K562 (cell line): ENCODE measurements around the gene MUC5AC. TPM values are rescaled to one million over a fixed set of nuclear protein-coding genes. Genes with fewer than 3 reads are reported as not detected.

Experiments used
- ATAC-seq: fragments of 200-7000 bp; cut with Tn5 transposase; 3 replicates; pipeline ENCODE4 v1.9.1; 2020; ENCODE audit warnings: moderate library complexity
- BruUV-seq: library from RNA; stranded (reverse); fragments of 400-500 nt; replicated peaks from 2 replicates; lab custom pipeline; 2021; lab: Mats Ljungman, UMichigan
- CTCF ChIA-PET: fragments of 300-600 bp; formaldehyde crosslinking; extraction: SDS; loops from one replicate; lab custom pipeline; 2021; ENCODE audit warnings: low intra/inter-chr PET ratio; lab: Yijun Ruan, JAX
- POLR2A ChIA-PET: fragments of 300-600, 350-650 bp; sonication (Branson Sonifier 250); formaldehyde crosslinking; extraction: SDS; loops from one replicate; lab custom pipeline; 2021; ENCODE audit warnings: antibody characterized with exemption, inconsistent platforms; lab: Yijun Ruan, JAX
- DNase-seq, 4 experiments: peaks; one replicate each; pipeline versions ENCODE4 v3.0.0 to v3.0.0-alpha.2; 2011 to 2018; ENCODE audit warnings: low spot score in 3 of 4, mixed read lengths in 3 of 4; ENCODE audit errors: extremely low read depth in 1 of 4
- FAIRE-seq: peaks from 2 replicates; lab custom pipeline; 2011; peaks lifted over from hg19 to GRCh38; lab: Jason Lieb, UNC
- H2AFZ ChIP-seq: 2 replicates; pipeline ENCODE4 v1.6.0; 2011; ENCODE audit warnings: low read depth, low read length, control low read depth, inconsistent platforms
- H3K27ac ChIP-seq: fragments of 200-600 bp; 3 replicates; pipeline ENCODE4 v1.8.0; 2011; ENCODE audit warnings: low read depth, mild to moderate bottlenecking, control low read depth, inconsistent platforms, low read length, moderate library complexity, mixed read lengths; ENCODE audit errors: extremely low read depth
- H3K27me3 ChIP-seq, 2 experiments: fragments of 300-600 bp in 1 of 2; 2 replicates in 1 of 2; 3 replicates in 1 of 2; pipeline versions ENCODE4 v1.6.0 to v1.8.0; 2011; ENCODE audit warnings: inconsistent platforms in 2 of 2, low read length in 2 of 2, mild to moderate bottlenecking in 1 of 2, mixed read lengths in 1 of 2, moderate library complexity in 1 of 2; ENCODE audit not compliant: control insufficient read depth in 2 of 2, insufficient read depth in 2 of 2
- H3K36me3 ChIP-seq: fragments of 300-600 bp; 3 replicates; pipeline ENCODE4 v1.8.0; 2011; ENCODE audit warnings: mild to moderate bottlenecking, low read length, inconsistent platforms; ENCODE audit not compliant: control insufficient read depth, insufficient read depth
- H3K4me1 ChIP-seq, 2 experiments: fragments of 200-600 bp in 1 of 2; replicated peaks in 1 of 2; 2 replicates in 1 of 2; 3 replicates in 1 of 2; pipeline versions ENCODE4 v1.5.1 to v1.8.0; 2011; ENCODE audit warnings: inconsistent platforms in 2 of 2, low read length in 2 of 2, mild to moderate bottlenecking in 1 of 2, mixed read lengths in 1 of 2, moderate library complexity in 1 of 2; ENCODE audit not compliant: control insufficient read depth in 2 of 2, insufficient read depth in 2 of 2
- H3K4me2 ChIP-seq: 2 replicates; pipeline ENCODE4 v1.6.1; 2011; ENCODE audit warnings: low read length, control low read depth, inconsistent platforms, mixed read lengths; ENCODE audit not compliant: insufficient read depth
- H3K4me3 ChIP-seq: fragments of 200-600 bp; sonication (generic), shearing (Covaris generic); 2 replicates; pipeline ENCODE4 v1.5.1; 2016; ENCODE audit warnings: control low read depth, inconsistent platforms
- H3K79me2 ChIP-seq: fragments of 200-600 bp; 3 replicates; pipeline ENCODE4 v1.8.0; 2011; ENCODE audit warnings: low read length, inconsistent platforms; ENCODE audit not compliant: control insufficient read depth, insufficient read depth
- H3K9ac ChIP-seq, 2 experiments: 2 replicates each; pipeline versions ENCODE4 v1.6.0 to v1.6.1; 2011; ENCODE audit warnings: low read depth in 2 of 2, low read length in 2 of 2, control low read depth in 1 of 2, inconsistent platforms in 1 of 2, mild to moderate bottlenecking in 1 of 2, mixed read lengths in 1 of 2; ENCODE audit not compliant: insufficient read depth in 1 of 2
- H3K9me1 ChIP-seq: one replicate; pipeline ENCODE4 v1.6.0; 2011; ENCODE audit warnings: inconsistent platforms, mild to moderate bottlenecking, low read length, moderate library complexity; ENCODE audit not compliant: control insufficient read depth, insufficient read depth
- H3K9me3 ChIP-seq: replicated peaks from 2 replicates; pipeline ENCODE4 v1.5.1; 2011; ENCODE audit warnings: low read depth, low read length, inconsistent platforms; ENCODE audit not compliant: control insufficient read depth, insufficient read depth
- H4K20me1 ChIP-seq: replicated peaks from 2 replicates; pipeline ENCODE4 v1.6.1; 2011; ENCODE audit warnings: low read length, inconsistent platforms, mixed read lengths; ENCODE audit not compliant: control insufficient read depth, insufficient read depth
- ARID3A ChIP-seq: IDR thresholded peaks from 2 replicates; pipeline ENCODE4 v1.6.1; 2012; ENCODE audit warnings: low read depth, low read length, improper control_type of control experiment, borderline replicate concordance
- BDP1 ChIP-seq: IDR thresholded peaks from 3 replicates; pipeline ENCODE4 v1.6.1; 2011; ENCODE audit not compliant: insufficient read length, insufficient read depth
- ETV6 ChIP-seq, 3 experiments: fragments of 150-350 bp in 1 of 3; sonication (generic) in 1 of 3; formaldehyde crosslinking in 1 of 3; IDR thresholded peaks; 2 replicates each; pipeline versions ENCODE4 v1.6.1 to v1.8.0; 2014 to 2022; ENCODE audit warnings: borderline replicate concordance in 2 of 3, low read depth in 2 of 3, antibody characterized with exemption in 1 of 3, low read length in 1 of 3, mild to moderate bottlenecking in 1 of 3, missing genetic modification reagents in 1 of 3
- FOXP1 ChIP-seq: sonication (generic); formaldehyde crosslinking; IDR thresholded peaks from 2 replicates; pipeline ENCODE4 v1.8.0; 2022; ENCODE audit warnings: mild to moderate bottlenecking, missing genetic modification reagents
- PYGO2 ChIP-seq: fragments of 450-650 bp; IDR thresholded peaks from 2 replicates; pipeline ENCODE4 v1.6.1; 2016; ENCODE audit warnings: mild to moderate bottlenecking, missing genetic modification characterization, moderate library complexity, missing compliant biosample characterization
- SREBF1 ChIP-seq: fragments of 150-350 bp; IDR thresholded peaks from 2 replicates; pipeline ENCODE4 v1.6.1; 2014; ENCODE audit warnings: antibody characterized with exemption, low read depth, low read length, borderline replicate concordance
- ZFP1 ChIP-seq: fragments of 450-650 bp; formaldehyde crosslinking; IDR thresholded peaks from 2 replicates; pipeline ENCODE4 v1.4.0; 2020; ENCODE audit warnings: mild to moderate bottlenecking, mixed read lengths
- ZNF311 ChIP-seq: fragments of 250-450 bp; sonication (Bioruptor Pico); IDR thresholded peaks from 2 replicates; pipeline ENCODE4 v1.4.0; 2020; ENCODE audit warnings: mild to moderate bottlenecking, moderate library complexity
- WGBS: fragments of 100-300 bp; shearing (Covaris generic); methylation state at CpG from one replicate; pipeline ENCODE4 v1.1.6; 2016; ENCODE audit warnings: low coverage, mixed read lengths; ENCODE audit not compliant: insufficient coverage; ENCODE audit errors: missing lambda C conversion rate; 5-methylcytosine and 5-hydroxymethylcytosine counted together
- in situ Hi-C: fragments of 300-500 bp; cut with MboI; formaldehyde crosslinking; loops from 4 replicates; pipeline ENCODE4 v1.15.0; 2018; ENCODE audit warnings: inconsistent platforms, mixed read lengths
- intact Hi-C: fragments of 100-400 bp; cut with micrococcal nuclease; formaldehyde crosslinking; loops from 2 replicates; pipeline ENCODE4 v1.14.2; 2022
- polyA plus RNA-seq, 8 experiments: library from polyadenylated mRNA; depleted of rRNA in 4 of 8; stranded (reverse) in 5 of 8; unstranded in 3 of 8; fragments of >200 nt; fragmentation: Nextera tagmentation in 2 of 8; fragmentation: Illumina TruSeq in 1 of 8; extraction: Ambion mirVana in 2 of 8; extraction: Trizol in 1 of 8; gene quantifications; 2 replicates each; pipeline versions ENCODE4 v1.2.1 to v1.2.3, GENCODE V29; 2011 to 2014; ENCODE audit warnings: inconsistent platforms in 1 of 8, missing spikeins in 1 of 8
- total RNA-seq, 7 experiments: library from RNA; depleted of rRNA in 6 of 7; stranded (reverse); fragments of >200 nt in 6 of 7; fragmentation: Illumina TruSeq in 2 of 7; extraction: Trizol in 2 of 7; gene quantifications; 2 replicates each; pipeline versions ENCODE4 v1.2.1 to v1.2.3, GENCODE V29; 2011 to 2021; ENCODE audit warnings: low replicate concordance in 1 of 7

The MUC5AC gene
- total and polyA plus RNA-seq, 9 of the 15 experiments (the other 6 are each of a cell fraction or from before 2014, with no cell fraction given): not detected

- TF ChIP-seq PYGO2 (tag): no peak
Observed at GRCh38 chr11:1238767-1239595, 81.2 kb downstream of the MUC5AC start (continued).

- no peak for ATAC-seq
- no peak for TF ChIP-seq BDP1
- TF ChIP-seq ZNF311 (CRISPR knock-in tag): no peak
- TF ChIP-seq ETV6 (IDR thresholded peaks at IDR 0.05; ENCODE audit: borderline replicate concordance in 1 of 2, low read depth in 2 of 2, low read length in 1 of 2): no peak
- no peak for TF ChIP-seq ETV6 (CRISPR knock-in tag; IDR thresholded peaks at IDR 0.05; ENCODE audit: borderline replicate concordance)
- TF ChIP-seq FOXP1: no peak
- TF ChIP-seq ARID3A: no peak
- TF ChIP-seq SREBF1: no peak
- no peak for TF ChIP-seq ZFP1 (CRISPR knock-in tag)
Observed at GRCh38 chr11:1239596-1240205, 81.9 kb downstream of the MUC5AC start.

More at GRCh38 chr11:1239596-1240205, 81.9 kb downstream of the MUC5AC start:
- Histone ChIP-seq H3K4me2 (no peak overlapping the region), H3K27ac (no peak overlapping the region), H3K27me3 (peaks cover 0 to 44% of the 10 kb centered on the region in 2 experiments; a peak in 2 of 5 replicates), H3K9me3 (no peaks in the 10 kb centered on the region), H3K36me3 (no peaks in the 10 kb centered on the region), H3K79me2 (no peaks in the 10 kb centered on the region), H3K4me1 (peaks cover 0 to 27% of the 10 kb centered on the region in 2 experiments; a peak in 2 of 5 replicates), H2AFZ (no peak overlapping the region), H4K20me1 (peaks cover 16% of the 10 kb centered on the region; the same call in 1 of the 2 replicates), H3K4me3 (no peak overlapping the region), H3K9ac (no peak overlapping the region), H3K9me1 (no peaks in the 10 kb centered on the region)
- intact Hi-C loops: no loop called here
- DNase-seq (no peak), FAIRE-seq (no peak)
- no TSS peak for BruUV-seq
- WGBS: 7% methylated on average over 17 of the region's 23 CpGs
- ChIA-PET POLR2A (interaction anchor here (0.5 to 0.6 kb wide), 2 partner anchors 22 to 394 kb away, joined by 3 read pairs; no protein-coding TSS in a partner anchor), CTCF (no interaction called here)
- in situ Hi-C loops: no loop called here
